ENCODE measurements around the gene TMEM30A.
A peak's percentile ranks its signal among the peaks of the same experiment; 100 is the strongest.

TMEM30A gene

DNA sequence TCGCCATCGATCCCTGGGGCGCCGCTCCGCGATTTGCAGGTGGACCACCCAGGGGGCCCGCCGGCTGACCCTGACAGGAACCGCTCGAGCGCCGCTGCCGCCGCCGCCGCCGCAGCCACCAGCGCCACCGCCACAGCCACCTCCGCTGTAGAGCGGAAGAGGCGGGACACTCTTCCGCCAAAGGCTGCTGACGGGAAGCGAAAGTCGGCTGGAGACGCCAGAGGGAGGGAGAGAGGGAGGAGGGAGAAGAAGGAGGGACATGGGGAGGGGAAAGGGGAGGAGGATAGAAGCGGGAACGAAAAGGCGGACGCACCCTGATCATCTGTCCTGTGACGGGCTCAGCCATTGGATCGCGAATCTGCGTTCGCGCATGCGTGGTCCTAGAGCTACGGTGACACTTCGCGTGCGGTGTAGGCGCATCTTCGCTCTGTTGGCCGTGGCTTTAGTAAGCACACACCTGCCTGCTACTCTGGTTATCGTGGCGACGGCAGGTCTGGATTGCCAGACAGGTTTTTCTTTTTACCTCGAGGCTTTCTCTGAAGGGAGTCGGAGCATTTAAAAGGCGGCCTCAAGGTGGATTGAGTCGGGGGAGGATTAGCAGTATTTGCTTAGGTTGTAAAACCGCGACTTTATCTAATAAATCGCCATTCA is at the start of gene TMEM30A:
TSS of gene TMEM30A (minus strand) at position 161 of the 651 bp plus-strand sequence. CDS start at position 7, 154 bp downstream.
- DNase-seq (ENCODE audit: low read depth in 2 of 2), result peak; percentile 90

DNA sequence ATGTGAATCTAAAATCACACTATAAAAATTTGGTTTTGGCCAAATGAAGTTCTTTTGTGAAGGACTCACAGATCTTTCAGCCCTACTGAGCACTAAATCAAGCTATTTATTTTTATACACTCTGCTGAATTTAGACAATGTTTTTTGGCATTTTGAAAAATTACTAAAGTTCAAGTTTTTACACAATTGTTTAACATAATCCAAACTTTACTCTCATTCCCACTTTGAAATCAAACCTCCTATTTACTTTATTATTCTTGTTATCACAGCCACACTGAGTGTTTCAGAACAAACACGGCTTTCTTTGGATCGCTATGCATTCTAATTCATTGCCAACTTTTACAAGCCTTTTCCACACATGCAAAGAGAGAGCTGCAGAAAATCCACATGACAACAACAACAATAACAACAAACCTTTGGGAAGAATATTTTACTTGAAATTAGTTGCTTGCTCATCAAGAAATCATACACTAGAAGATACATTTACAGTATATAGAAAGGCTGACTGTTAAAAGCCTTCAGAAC is 49.1 kb upstream of the TMEM30A start:
- DNase-seq (ENCODE audit: low read depth in 2 of 2), result no peak

DNA sequence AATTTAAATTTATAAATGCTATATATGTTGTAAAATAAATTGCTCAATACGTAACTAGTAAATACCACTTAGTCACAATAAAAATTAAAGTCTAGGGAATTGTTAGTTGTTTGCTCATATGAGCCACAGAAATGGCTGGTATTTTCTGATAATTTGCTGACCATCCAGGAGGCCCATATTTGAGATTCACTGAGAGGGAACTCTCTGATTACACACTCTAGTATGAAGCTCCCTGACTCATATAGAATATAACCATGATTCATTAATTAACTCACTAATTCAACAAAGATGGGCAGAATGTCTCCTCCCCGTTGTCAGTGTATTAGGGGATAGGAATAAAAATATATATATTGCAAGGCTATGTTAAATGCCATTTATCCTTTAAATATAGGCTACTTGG is 46.6 kb upstream of the TMEM30A start:
- DNase-seq (ENCODE audit: low read depth in 2 of 2), result no peak

DNA sequence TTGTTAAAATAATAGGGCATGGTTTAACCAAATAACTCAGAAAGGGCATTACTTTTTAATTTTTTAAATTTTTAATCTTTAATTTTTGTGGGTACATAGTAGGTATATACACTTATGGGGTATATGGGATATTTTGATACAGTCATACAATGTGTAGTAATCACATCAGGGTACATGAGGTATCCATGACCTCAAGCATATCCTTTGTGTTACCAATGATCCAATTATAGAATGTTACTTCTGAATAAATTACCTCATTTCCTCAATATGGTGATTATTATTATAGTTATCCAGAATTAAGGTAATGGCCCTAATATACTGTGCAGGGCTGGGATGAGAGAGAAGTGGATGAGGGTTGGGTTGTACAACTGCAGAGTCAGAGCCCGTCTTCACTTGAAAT is 45.1 kb upstream of the TMEM30A start:
- no peak for DNase-seq (ENCODE audit: low read depth in 2 of 2)

DNA sequence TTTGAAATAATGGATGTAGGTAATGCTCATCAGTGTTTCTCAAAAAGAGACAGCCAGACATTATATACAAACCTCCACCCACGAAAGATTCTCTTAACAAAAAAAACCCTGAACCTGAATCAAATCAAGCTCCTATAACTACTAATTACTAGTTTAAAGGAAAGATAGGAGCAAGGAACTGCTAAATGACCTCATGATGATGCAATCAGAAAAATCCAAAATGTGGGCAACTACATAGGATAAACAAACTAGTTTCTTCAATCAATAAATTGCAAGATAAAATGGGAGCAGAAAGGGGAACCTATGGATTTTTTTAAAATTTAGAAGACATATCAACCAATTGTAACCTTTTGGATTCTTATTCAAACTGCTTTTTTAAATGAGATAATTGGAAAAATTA is 43.2 kb upstream of the TMEM30A start:
- DNase-seq (ENCODE audit: low read depth in 2 of 2), result no peak

DNA sequence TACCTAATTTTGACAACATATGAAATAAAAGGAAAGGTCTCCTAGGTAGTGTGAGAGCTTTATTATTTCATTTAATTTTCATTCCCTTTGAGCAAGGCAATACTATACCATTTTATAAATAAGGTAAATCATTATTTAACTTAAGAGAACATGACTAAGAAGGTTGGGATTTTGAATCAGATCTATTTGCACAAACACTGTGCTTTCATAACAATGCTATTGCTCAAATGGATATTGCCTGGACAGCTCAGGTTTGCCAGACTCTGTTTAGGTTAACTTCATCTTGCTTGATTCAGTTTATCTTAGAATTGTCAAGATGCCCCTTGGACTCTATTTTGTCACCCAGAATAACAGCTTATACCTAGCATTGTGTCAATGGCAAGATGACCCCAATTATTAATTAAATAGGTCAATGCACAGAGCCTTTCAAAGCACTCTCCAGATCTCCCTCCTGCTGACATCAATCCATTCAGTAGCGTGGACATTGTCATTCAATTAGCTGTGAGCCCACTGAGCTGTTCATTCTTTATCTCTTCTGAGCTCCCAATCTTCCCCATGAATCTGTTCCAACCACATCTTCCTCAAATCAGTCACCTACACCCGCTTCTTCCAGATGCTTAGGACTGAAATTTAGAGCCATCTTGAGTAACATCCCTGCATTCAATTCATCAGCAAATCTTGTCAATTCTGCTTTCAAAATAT is 42.1 kb upstream of the TMEM30A start:
- DNase-seq (ENCODE audit: low read depth in 2 of 2), result no peak

DNA sequence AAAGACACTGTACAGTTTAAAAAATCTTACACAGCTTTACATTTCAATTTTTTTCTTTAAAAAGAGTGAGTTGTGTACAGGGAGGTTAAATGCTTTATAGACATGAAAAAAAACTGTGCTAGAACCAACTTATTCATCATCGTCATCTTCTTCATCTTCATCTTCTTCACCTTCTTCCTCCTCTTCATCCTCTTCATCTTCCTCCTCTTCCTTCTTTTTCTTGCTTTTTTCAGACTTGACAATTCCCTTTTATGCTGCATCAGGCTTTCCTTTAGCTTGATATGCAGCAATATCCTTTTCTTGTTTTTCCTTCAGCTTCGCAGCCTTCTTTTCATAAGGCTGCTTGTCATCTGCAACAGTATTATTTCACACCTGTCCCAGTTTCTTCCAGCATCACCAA is 34.3 kb upstream of the TMEM30A start:
- DNase-seq (ENCODE audit: low read depth in 2 of 2), result no peak

DNA sequence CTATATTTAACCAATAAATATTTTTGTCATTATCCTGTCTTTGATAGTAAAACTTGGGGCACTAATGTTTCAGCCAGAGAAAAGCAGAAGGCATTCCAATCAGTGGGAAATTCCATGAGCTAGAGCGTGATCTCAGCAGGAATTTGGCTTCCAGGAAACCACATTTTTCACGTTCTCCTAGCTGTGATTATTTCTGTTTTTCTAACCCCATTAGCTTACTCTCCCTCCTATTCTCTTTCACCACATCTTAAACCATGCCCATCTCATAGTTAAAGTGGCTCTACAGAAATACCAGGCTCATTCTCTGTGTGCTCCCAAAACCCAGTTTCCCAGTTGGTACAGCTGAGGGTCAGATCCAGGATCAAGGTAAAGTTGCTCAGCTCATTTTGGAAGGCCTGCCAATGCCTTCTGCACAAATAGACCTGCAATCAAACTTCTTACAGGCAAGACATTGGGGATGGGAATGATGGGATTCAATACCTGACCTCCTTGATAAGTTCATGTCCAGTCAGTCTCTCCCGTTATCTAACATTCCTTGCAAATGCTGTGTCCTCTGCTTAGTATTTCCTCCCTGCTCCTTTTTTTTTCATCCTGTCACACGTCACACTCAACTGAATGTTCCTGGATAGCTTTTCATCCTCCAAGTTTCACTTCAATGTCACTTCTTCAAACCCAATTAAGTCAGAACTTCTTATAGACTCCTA is 33.1 kb upstream of the TMEM30A start:
- no peak for DNase-seq (ENCODE audit: low read depth in 2 of 2)

DNA sequence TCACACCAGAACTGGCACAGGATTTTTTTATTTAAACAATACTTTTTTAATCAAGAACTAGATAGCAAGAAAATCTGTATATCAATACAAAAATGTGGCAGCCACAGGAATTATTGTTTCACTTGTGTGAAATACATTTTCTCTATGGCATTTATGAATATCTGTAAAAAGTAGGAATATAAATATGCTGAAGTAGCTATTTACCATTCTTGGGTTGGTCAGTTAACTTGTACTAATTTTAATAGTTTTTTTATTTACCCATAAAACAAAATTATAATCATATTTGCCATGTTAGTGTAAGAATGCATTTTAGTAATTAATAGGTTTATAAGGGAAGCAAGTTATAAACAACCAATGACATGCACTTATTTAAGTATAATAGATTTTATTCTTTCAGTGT is 31.4 kb upstream of the TMEM30A start:
- DNase-seq (ENCODE audit: low read depth in 2 of 2), result no peak

DNA sequence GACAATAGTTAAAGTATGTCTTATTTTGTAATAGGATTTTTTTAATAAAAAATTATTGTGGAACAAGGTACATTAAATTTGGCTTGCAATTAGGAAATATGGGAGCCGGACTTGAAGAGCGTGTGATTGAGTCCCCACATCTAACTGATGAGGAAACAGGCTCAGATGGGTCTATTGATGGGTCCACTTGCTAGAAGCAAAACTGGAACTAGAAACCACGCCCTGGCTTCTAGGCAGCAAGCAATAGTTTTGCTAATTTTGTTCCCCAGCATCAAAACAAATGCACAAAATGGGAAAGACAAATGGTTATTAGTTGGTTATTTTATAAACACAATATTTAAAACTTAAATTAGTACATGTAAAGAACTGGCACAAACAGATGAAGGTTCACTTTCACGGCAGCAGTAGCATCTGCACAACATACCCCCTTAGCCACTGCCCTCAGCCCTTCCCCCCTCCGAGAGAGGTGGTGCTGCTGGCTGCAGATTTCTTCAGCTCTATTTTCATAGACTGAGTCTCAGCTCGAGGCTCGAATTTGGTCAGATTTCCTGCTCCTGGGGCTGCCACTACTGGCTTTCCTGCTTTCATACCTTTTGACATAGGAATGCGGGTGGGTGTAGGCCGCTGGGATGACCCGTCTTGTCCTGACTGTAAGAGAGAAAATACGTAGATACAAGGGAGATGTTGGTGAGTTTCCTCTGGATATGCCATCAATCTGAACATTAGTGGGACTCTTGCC is 23.8 kb upstream of the TMEM30A start:
- no peak for DNase-seq (ENCODE audit: low read depth in 2 of 2)

DNA sequence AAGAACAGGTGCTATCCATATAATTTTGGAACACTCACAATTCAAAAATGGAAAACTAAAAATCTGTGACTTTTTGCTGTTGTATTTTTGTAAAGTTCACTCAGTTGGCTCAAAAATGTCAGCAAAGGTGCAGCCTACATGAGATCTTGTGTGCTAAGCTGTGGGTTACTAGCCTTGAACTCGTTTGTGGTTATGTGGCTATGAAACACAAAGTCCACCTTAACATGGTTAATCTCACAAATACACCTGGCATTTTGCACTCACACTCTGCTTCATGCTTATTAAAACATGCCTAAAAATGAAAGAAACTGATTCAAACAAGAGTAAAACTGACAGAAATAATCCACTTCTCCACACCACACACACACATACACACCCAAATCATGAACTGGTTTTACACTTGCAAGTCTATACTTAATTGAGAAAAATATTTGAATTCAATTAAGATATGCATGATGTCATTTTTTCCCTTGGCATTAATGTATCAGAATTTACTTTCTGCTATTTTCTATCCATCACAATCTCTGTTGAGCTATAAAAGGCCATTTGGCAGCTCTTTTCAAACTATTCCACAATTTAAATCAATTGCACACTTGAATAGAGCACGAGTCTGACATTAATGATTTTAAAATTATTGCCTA is 22.9 kb upstream of the TMEM30A start:
- no peak for DNase-seq (ENCODE audit: low read depth in 2 of 2)

DNA sequence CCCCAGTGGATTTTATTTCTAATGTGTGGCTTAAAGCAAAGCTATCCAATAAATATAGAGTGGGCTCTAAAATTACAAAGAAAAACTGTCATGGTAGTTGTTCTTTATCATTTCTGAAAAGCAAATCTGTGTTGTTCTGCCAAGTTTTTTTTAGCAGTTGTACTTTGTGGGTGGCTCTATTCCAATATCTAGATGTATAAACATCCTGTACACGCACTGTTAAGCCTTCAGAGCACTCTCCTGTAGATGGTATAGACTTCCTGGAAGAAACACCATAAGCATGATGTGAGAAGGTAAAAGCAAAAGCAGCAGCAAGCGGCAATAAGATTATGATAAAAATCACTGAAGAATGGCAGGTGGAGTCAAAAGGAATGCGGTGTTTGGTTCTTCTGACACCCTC is 21.5 kb upstream of the TMEM30A start:
- DNase-seq (ENCODE audit: low read depth in 2 of 2), result no peak

DNA sequence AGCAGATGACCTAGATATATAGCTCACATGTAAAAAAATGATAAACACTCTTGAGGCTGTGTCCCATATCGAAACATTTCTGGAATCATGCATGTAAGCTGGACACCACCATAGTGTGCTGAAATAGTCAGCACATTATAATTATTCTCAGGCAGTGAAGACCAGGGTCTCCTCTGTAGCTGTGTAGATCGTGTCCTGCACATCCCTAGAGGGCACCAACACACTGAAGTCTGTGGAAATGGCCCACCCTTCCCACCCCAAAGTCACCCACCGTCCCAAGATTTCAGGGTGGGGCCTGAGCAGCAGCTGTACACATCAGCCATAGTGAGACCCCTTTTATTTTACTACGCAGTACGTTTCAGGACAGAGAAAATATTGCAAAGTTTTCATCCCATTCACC is 21.0 kb upstream of the TMEM30A start:
- no peak for DNase-seq (ENCODE audit: low read depth in 2 of 2)

DNA sequence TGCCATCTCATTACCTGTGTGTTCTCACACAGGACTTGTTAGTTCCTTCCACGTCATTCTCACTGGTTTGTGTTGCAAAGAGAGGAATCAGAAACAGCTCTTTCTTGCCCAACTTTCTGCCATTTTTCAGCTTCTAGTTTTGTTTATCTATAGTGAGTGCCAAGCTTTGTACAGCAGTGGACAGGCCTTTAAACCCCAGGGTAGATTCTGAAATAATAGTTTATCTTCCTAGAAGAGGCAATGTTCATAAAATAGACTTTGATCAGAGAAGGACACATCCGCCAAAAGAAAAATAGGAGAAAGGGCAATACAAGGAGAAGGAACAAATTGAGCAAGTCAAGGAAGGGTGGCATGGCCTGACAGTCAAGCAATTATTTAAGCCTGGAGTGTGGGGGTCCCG is 17.7 kb upstream of the TMEM30A start:
- no peak for DNase-seq (ENCODE audit: low read depth in 2 of 2)

DNA sequence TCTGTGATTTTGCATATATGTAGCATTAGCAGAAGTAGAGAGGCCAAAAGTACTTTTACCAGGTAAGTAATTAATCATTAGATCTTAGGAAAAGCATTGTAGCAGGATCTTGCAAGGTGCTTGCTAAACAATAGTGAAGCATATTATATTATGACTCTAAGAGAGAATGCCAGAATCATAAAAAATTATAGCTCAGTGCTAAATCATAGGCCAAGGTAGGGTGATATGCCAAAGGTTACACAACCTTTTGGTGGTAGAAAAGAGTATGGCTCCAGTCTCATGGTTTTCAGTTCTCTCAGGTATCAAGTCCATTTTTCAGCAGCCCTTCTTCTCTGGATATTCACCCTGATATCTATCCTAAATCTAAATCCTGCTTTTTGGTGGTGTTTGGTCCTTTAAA is 16.9 kb upstream of the TMEM30A start:
- no peak for DNase-seq (ENCODE audit: low read depth in 2 of 2)

DNA sequence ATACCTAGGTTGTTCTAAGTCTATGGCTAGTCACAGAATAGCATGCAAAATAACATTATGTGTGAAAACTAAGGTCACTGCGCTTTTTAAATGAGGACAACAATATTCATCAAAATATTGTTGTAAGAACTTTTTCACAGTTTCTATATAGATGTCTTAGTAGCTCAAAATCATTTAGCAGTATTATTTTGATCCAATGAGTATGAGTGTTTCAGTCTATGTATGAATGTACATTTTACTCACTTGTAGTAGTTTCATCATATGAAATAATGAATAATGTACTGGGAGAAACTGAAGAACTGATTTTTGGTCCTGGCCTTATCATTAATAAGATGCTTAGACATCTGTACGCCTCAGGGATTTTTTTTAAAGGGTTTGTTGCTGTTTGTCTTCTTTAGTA is 16.5 kb upstream of the TMEM30A start:
- DNase-seq (ENCODE audit: low read depth in 2 of 2), result no peak

DNA sequence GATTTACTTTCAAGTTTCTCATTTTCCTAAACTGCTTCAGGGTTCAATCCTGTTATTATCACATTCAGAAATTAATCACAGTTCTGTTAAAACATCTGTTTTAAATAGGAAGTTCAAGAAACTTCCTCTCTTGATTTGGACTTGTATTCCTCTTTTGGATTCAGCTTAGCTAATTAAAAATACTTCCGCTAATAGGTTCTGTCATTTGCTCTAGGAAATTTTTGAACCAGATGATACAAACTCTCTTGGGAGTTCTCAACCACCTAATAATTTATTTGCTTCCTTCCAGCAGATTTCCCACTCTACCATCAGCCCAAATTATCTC is 15.9 kb upstream of the TMEM30A start:
- DNase-seq (ENCODE audit: low read depth in 2 of 2), result no peak

DNA sequence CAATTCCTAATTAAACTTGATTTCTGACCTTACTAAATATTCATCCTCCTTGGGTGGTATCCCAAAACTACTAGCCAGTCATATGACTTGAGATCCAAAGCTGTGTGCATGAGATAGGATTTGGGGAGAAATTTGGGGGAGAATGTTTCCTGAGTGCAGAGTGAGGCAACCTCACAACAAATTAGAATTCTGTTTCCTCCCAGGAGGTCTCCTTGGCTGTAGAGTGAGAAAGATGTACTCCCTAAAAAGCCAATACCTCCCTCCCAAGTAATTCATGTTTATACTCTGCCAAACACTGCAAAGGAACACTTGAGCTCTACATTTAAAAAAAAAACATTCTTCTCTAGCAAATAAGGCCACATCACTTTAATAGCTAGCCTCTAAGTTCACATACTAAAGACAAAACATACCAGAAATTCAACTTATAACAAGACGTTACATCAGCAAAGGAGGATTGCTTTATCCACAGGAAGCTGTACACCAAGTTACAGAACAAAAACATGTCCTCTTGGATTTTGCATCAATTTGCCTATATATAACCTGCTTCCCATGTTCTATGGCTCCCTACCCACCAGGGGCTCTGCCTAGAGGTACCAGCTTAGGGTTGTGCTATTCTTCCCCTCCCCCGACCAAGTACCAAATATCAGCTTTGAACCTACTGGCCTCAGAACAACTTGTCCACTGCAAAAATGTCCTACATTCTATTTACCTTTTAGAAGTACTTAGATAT is 15.4 kb upstream of the TMEM30A start:
- no peak for DNase-seq (ENCODE audit: low read depth in 2 of 2)

DNA sequence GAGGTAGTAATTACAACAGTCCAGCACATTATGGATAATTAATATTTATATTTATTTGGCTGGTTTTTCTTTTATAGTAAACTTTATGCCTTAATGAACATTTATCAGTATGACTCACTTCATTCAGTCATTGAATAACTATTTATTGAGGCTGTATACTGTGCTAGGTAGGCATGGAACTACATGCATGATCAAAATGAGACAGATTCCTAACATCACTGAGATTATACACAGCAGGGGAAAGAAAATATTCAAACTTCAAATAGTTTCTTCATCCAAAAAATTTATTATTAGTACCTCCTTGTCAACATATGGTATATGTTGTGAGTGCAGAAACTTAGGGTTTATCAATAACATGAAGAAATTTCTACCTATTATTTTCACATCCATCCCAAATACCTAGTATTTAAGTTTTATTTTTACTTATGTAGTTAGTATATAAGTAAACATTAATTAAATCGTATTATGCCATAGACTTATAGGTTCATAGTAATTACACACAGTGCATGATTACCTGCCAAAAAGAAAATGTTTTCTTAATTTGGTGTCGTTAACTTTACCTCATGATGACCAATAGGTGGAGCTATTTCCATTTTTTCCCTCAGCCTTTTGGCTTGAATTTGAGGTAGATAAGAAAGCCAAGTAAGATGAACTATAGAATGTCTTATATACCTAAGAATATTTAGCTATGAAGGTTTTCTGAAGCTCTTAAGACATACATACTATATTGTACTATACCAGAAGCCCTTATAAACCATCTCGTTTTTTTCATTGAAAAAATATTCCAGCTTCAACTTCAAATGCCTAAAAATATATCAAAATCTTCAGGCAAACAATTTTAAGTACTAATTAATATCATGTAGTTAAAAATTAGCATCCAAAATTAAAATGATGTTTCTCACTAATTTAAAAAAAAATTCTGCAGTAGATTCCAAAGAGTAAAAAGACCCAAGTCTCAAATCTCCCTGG is 12.5 kb upstream of the TMEM30A start:
- DNase-seq (ENCODE audit: low read depth in 2 of 2), result no peak

DNA sequence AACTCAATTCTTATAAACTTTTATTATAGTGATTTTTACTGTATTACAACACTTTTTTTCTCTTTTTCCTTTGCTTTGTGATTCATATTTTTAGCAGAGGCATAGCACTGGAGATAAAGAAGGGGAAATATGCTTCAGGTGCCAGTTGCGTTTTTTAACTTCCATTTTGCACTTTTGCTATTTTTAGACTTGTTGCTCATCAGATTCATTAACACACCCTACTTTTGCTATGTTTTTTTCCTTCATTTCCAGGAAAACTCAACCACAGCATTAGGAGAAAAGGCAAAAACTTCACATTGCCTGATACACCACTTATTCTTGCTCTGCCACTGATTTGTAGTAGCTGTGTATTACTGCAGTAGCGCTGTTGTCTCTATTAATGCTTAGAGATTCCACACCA is 8.0 kb upstream of the TMEM30A start:
- no peak for DNase-seq (ENCODE audit: low read depth in 2 of 2)

All from stimulated activated CD8-positive, alpha-beta memory T cell treated with anti-CD3 and anti-CD28 coated beads, Interleukin-7, amount 100 ng/mL, for 1 hour (primary cell).